K562 (cell line): Measurements from ENCODE around the gene ASCC1.

ENCODE experiments used
- BDP1 ChIP-seq: IDR thresholded peaks from 3 replicates; pipeline ENCODE4 v1.6.1; 2011; ENCODE audit not compliant: insufficient read length, insufficient read depth
- CTCF ChIP-seq, 3 experiments: IDR thresholded peaks in 2 of 3; conservative IDR thresholded peaks in 1 of 3; 2 replicates each; pipeline ENCODE4 v1.5.1; 2011 to 2012; ENCODE audit warnings: low read length in 3 of 3, mild to moderate bottlenecking in 3 of 3, control low read depth in 2 of 3, improper control_type of control experiment in 1 of 3, inconsistent platforms in 1 of 3, low read depth in 1 of 3, mixed read lengths in 1 of 3, moderate library complexity in 1 of 3; ENCODE audit not compliant: insufficient read depth in 2 of 3
- ETV1 ChIP-seq: fragments of 450-650 bp; conservative IDR thresholded peaks from 2 replicates; pipeline ENCODE4 v1.6.1; 2016; ENCODE audit warnings: missing genetic modification characterization, control low read depth, low read depth, missing compliant biosample characterization
- FOXK2 ChIP-seq, 2 experiments: fragments of 450-650 bp; IDR thresholded peaks in 1 of 2; conservative IDR thresholded peaks in 1 of 2; 2 replicates each; pipeline ENCODE4 v1.6.1; 2016; ENCODE audit warnings: low read depth in 2 of 2, mild to moderate bottlenecking in 1 of 2
- PHF21A ChIP-seq: fragments of 450-650 bp; IDR thresholded peaks from 2 replicates; pipeline ENCODE4 v1.6.1; 2017; ENCODE audit warnings: low read depth, borderline replicate concordance
- POLR2A ChIP-seq: fragments of 450-650 bp; conservative IDR thresholded peaks from 2 replicates; pipeline ENCODE4 v1.6.1; 2016
- TAF1 ChIP-seq: IDR thresholded peaks from 2 replicates; pipeline ENCODE4 v1.6.1; 2011; ENCODE audit warnings: mild to moderate bottlenecking, low read length, moderate library complexity; ENCODE audit not compliant: insufficient read depth, control insufficient read depth, severe bottlenecking; ENCODE audit errors: extremely low read depth
- TGIF2 ChIP-seq: sonication (generic); formaldehyde crosslinking; IDR thresholded peaks from 2 replicates; pipeline ENCODE4 v1.8.1; 2022; ENCODE audit warnings: mild to moderate bottlenecking, missing genetic modification reagents, moderate library complexity
- ZBTB1 ChIP-seq: sonication (generic); formaldehyde crosslinking; IDR thresholded peaks from 2 replicates; pipeline ENCODE4 v1.8.1; 2023; ENCODE audit warnings: missing genetic modification reagents, low read depth, mild to moderate bottlenecking, borderline replicate concordance
- ZNF175 ChIP-seq: fragments of 200-800 bp; sonication (Bioruptor generic); IDR thresholded peaks from 2 replicates; pipeline ENCODE4 v1.6.1; 2016; ENCODE audit warnings: low read depth, mild to moderate bottlenecking, missing genetic modification characterization, missing compliant biosample characterization
- ZZZ3 ChIP-seq: fragments of 450-650 bp; IDR thresholded peaks from 2 replicates; pipeline ENCODE4 v1.6.1; 2016; ENCODE audit warnings: antibody characterized with exemption, mild to moderate bottlenecking, moderate library complexity
- TF ChIP-seq, protein P1 (sequence below), 2 experiments: fragments of 450-650 bp; formaldehyde crosslinking in 1 of 2; IDR thresholded peaks; 2 replicates each; pipeline versions ENCODE4 v1.4.0 to v1.6.1; 2014 to 2020; ENCODE audit warnings: mild to moderate bottlenecking in 2 of 2, borderline replicate concordance in 1 of 2, low read depth in 1 of 2
- TF ChIP-seq, protein P2 (sequence below): sonication (generic); formaldehyde crosslinking; IDR thresholded peaks from 2 replicates; pipeline ENCODE4 v1.9.0; 2022; ENCODE audit warnings: mild to moderate bottlenecking, missing genetic modification reagents

GRCh38 chr10:72201293-72201692 is 14.8 kb downstream of the ASCC1 start:
- no peak for TF ChIP-seq ZNF175
- no peak for TF ChIP-seq ZBTB1 (CRISPR knock-in tag)
- no peak for TF ChIP-seq POLR2A
- TF ChIP-seq, protein P1, sequence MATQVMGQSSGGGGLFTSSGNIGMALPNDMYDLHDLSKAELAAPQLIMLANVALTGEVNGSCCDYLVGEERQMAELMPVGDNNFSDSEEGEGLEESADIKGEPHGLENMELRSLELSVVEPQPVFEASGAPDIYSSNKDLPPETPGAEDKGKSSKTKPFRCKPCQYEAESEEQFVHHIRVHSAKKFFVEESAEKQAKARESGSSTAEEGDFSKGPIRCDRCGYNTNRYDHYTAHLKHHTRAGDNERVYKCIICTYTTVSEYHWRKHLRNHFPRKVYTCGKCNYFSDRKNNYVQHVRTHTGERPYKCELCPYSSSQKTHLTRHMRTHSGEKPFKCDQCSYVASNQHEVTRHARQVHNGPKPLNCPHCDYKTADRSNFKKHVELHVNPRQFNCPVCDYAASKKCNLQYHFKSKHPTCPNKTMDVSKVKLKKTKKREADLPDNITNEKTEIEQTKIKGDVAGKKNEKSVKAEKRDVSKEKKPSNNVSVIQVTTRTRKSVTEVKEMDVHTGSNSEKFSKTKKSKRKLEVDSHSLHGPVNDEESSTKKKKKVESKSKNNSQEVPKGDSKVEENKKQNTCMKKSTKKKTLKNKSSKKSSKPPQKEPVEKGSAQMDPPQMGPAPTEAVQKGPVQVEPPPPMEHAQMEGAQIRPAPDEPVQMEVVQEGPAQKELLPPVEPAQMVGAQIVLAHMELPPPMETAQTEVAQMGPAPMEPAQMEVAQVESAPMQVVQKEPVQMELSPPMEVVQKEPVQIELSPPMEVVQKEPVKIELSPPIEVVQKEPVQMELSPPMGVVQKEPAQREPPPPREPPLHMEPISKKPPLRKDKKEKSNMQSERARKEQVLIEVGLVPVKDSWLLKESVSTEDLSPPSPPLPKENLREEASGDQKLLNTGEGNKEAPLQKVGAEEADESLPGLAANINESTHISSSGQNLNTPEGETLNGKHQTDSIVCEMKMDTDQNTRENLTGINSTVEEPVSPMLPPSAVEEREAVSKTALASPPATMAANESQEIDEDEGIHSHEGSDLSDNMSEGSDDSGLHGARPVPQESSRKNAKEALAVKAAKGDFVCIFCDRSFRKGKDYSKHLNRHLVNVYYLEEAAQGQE (IDR thresholded peaks at IDR 0.05; ENCODE audit: borderline replicate concordance), result no peak
- TF ChIP-seq, protein P1 (CRISPR knock-in tag; IDR thresholded peaks at IDR 0.05; ENCODE audit: low read depth), result no peak
- no peak for TF ChIP-seq TAF1
- TF ChIP-seq ZZZ3, result no peak
- TF ChIP-seq BDP1, result no peak
- TF ChIP-seq FOXK2 (conservative IDR thresholded peaks at IDR 0.05 in 1 of 2, IDR thresholded peaks at IDR 0.05 in 1 of 2; ENCODE audit: low read depth in 2 of 2), result no peak
- TF ChIP-seq PHF21A, result no peak
- no peak for TF ChIP-seq TGIF2 (CRISPR knock-in tag)
- TF ChIP-seq CTCF (IDR thresholded peaks at IDR 0.05 in 2 of 3, conservative IDR thresholded peaks at IDR 0.05 in 1 of 3; ENCODE audit: insufficient read depth in 2 of 3, low read depth in 1 of 3, low read length in 3 of 3), result no peak
- TF ChIP-seq, protein P2, sequence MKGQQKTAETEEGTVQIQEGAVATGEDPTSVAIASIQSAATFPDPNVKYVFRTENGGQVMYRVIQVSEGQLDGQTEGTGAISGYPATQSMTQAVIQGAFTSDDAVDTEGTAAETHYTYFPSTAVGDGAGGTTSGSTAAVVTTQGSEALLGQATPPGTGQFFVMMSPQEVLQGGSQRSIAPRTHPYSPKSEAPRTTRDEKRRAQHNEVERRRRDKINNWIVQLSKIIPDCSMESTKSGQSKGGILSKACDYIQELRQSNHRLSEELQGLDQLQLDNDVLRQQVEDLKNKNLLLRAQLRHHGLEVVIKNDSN (CRISPR knock-in tag), result no peak
- no peak for TF ChIP-seq ETV1 (tag)
